ENCODE results near the gene COMMD9.

- TF ChIP-seq, protein P1, sequence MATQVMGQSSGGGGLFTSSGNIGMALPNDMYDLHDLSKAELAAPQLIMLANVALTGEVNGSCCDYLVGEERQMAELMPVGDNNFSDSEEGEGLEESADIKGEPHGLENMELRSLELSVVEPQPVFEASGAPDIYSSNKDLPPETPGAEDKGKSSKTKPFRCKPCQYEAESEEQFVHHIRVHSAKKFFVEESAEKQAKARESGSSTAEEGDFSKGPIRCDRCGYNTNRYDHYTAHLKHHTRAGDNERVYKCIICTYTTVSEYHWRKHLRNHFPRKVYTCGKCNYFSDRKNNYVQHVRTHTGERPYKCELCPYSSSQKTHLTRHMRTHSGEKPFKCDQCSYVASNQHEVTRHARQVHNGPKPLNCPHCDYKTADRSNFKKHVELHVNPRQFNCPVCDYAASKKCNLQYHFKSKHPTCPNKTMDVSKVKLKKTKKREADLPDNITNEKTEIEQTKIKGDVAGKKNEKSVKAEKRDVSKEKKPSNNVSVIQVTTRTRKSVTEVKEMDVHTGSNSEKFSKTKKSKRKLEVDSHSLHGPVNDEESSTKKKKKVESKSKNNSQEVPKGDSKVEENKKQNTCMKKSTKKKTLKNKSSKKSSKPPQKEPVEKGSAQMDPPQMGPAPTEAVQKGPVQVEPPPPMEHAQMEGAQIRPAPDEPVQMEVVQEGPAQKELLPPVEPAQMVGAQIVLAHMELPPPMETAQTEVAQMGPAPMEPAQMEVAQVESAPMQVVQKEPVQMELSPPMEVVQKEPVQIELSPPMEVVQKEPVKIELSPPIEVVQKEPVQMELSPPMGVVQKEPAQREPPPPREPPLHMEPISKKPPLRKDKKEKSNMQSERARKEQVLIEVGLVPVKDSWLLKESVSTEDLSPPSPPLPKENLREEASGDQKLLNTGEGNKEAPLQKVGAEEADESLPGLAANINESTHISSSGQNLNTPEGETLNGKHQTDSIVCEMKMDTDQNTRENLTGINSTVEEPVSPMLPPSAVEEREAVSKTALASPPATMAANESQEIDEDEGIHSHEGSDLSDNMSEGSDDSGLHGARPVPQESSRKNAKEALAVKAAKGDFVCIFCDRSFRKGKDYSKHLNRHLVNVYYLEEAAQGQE (IDR thresholded peaks at IDR 0.05) = no peak
- no peak for TF ChIP-seq TAF1 (conservative IDR thresholded peaks at IDR 0.05)
These were observed 49.1 kb downstream of the COMMD9 start for GRCh38 chr11:36240173-36240572.
